VCaP (cell line): Measurements from ENCODE around the gene BAD.
A peak's percentile ranks its signal among the peaks of the same experiment; 100 is the strongest.

Experiments
- H3K27ac ChIP-seq: fragments of 450-650 bp; 2 replicates; pipeline ENCODE4 v1.5.1; 2017
- TF ChIP-seq, protein P1 (sequence below): fragments of 450-650 bp; conservative IDR thresholded peaks from 2 replicates; pipeline ENCODE4 v1.5.1; 2017; ENCODE audit warnings: mild to moderate bottlenecking, moderate library complexity

BAD gene

DNA sequence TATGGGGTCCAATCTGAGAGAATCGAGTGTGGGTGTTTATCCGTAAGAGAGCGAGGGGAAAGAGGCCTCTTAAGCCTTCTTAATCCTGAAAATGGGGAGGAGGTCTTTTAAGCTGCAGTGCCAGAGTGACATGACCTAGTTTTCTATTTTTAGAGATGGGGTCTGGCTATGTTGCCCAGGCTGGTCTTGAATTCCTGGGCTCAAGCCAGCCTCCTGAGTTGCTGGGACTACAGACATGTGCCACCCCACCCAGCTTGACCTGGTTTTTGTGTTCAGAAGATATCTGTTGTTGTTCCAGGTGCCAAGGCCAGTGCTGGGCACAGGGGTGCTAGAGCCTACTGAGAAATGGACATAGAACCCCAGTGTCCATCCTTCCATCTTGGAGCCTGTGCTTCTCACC is 1.4 kb downstream of the BAD start:
- TF ChIP-seq, protein P1, sequence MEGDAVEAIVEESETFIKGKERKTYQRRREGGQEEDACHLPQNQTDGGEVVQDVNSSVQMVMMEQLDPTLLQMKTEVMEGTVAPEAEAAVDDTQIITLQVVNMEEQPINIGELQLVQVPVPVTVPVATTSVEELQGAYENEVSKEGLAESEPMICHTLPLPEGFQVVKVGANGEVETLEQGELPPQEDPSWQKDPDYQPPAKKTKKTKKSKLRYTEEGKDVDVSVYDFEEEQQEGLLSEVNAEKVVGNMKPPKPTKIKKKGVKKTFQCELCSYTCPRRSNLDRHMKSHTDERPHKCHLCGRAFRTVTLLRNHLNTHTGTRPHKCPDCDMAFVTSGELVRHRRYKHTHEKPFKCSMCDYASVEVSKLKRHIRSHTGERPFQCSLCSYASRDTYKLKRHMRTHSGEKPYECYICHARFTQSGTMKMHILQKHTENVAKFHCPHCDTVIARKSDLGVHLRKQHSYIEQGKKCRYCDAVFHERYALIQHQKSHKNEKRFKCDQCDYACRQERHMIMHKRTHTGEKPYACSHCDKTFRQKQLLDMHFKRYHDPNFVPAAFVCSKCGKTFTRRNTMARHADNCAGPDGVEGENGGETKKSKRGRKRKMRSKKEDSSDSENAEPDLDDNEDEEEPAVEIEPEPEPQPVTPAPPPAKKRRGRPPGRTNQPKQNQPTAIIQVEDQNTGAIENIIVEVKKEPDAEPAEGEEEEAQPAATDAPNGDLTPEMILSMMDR = no peak
- H3K27ac ChIP-seq = peak overlapping the region; percentile 98

DNA sequence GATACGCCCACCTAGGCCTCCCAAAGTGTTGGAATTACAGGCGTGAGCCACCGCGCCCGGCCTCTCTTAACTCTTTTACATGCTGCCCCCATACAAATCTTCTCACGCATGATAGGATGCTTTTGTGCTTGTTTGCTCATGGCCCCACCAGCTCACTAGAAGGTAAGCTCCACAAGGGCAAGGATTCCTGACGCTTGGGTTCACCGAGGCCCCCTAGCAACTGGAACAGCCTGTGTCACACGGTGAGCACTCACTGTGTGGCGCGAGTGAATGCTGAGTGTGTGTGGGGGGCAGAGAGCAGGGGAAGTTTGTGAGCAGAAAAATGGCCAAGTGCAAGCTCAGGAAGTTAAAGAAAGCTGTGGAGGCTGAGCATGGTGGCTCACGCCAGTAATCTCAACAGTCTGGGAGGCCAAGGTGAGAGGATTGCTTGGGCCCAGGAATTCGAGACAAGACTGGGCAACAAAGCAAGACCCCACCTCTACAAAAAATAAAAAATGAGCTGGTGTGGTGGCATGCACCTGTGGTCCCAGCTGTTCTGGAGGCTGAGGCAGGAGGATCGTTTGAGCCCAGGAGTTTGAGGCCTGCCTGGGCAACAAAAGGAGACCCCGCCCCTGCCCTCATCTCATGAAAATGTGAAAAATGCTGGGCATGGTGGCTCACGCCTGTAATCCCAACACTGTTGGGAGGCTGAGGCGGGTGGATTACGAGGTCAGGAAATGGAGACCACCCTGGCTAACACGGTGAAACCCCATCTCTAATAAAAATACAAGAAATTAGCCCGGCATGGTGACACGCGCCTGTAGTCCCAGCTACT is 2.3 kb downstream of the BAD start:
- H3K27ac ChIP-seq = peak overlapping the region; percentile 98; the same call in 1 of the 2 replicates
- TF ChIP-seq, protein P1 = no peak

DNA sequence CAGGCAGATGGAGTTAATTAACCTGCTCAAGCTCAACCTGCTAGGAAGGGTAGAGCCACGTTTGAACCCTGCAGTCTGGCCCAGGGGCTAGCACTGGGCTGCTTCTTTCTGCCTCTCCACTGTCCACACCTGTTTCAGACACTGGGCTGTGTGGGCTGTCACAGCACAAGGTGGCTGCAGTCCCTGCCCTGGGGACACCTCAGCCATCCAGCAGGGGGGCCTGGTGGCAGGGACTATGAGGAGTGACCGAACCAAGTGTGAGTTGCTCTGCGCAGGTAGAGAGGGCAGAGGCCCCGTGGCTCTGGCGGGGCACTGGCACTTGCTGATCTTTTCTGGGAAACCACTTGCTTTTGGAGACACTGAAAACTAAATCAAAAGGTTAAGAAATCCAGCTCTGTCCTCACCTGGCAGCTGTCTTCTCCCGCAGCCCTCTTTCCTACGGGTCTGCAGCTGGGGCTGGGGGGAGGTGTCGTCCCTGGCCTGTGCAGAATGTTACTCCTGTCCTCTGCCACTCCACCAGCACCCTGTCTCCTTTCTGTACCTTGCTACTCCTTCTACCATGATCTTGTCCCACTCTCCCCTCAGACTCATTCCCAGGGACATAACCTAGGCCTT is 5.8 kb downstream of the BAD start:
- TF ChIP-seq, protein P1 = no peak; the same call in 1 of the 2 replicates
- peak overlapping the region; percentile 2; the same call in 1 of the 2 replicates for H3K27ac ChIP-seq

DNA sequence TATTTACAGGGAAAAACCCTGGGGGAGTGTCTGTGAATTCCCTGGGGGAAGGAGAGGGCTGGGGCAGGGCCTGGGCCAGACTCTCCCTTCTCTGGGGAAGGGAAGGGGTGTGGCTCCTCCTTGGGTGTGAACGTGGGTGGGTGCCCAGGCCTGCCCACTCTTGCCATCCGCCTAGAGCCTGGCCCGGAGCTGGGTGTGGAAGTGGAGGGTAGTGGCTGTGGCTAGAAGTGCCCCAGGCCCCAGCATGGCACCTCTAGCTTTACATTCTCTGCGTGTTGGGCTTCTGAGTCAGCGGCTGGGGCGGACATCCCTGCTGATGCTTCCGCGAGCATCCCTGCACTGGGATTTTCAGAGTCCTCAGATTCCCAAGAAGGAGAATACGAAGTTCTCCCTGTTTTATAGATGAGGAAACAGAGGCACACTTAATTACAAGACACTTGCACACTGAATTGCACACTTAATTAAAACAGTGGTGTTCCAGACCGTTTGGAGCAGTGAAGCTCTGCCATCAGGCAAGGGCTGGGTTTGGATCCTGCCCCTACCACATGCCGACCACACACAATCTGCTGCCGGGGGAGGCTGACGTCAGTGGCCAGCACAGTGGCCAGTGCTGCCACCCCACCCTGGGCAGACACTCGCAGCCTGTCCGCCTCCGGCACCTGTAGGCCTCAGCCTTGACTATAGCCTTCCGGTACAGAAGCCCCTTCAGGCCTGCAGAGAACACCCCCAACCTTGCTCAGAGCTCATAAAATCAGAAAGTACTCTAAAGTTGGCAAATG is 7.6 kb downstream of the BAD start:
- TF ChIP-seq, protein P1 = no peak
- H3K27ac ChIP-seq = peak overlapping the region; percentile 0; the same call in 1 of the 2 replicates

DNA sequence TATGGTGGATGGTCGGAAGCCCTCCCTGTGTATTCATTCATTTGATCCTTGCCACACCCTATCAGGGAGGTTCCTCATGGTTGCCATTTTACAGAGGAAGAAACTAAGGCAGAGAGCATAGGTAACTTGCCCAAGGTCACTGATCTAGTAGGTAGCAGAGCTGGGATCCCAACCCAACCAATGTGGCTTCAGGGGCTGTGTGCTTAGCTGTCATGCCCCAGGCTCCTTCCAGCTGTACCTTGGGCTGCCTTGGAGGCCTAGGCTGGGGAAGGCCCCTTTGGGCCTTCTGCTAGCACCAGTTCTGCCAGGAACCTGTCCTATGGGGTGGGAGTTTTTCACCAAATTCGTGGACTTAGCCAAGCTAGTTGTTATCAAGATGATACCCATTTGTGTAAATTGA is 8.6 kb downstream of the BAD start:
- H3K27ac ChIP-seq = peak overlapping the region; percentile 99; the same call in 1 of the 2 replicates
- TF ChIP-seq, protein P1 = no peak

DNA sequence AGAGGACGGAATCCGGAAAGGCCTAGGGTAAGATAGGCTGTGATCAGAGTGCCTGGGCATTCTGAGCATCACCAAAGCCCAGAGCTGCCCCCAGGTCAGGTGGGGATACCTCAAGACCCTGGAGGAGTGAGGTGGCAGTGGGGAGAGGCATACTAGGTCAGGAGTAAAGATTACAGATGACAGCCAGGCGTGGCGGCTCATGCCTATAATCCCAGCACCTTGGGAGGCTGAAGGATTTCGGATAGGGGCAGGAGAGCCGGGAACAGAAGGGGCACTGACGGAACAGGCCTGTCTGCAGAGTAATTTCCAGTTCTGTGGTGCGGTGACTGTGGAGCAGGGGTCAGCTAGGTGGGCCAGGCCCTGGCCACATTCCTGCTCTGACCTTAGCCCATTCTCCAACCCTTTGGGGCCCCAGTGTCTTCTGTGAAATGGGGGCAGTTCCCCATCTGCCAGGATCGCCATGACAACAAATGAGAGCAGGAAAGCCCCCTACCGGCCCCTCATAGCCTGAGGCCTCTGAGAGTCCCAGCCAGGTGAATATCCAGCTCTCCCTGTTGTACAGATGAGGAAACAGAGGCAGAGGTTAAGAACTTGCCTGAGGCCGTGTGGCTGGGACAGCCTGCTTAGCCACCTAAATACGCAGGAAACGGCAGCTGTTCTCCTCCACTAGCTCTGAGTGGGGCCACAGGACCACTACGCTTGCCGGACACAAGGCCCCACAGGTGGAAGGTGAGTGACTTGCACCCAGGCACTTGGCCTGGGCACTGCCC is 9.2 kb downstream of the BAD start:
- peak overlapping the region; percentile 99 for H3K27ac ChIP-seq
- TF ChIP-seq, protein P1 = no peak
